GM21526 (cell line): ENCODE measurements around the gene DBH.
"Not testable (repeated sequence)": the region's sequence is repeated elsewhere in the genome, so short reads cannot be mapped to it uniquely, and the experiment has no call there.

Experiments used
- ATAC-seq: cut with Tn5 transposase; IDR thresholded peaks from one replicate; pipeline ENCODE4 v1.9.1; 2021; ENCODE audit warnings: moderate library complexity; ENCODE audit not compliant: unreplicated experiment, low FRiP score

DBH gene

GRCh38 chr9:133661846-133662540, 25.8 kb downstream of the DBH start:
- no peak for ATAC-seq

GRCh38 chr9:133664173-133665050, 28.2 kb downstream of the DBH start:
- no peak for ATAC-seq

- ATAC-seq, result no peak
Measured at GRCh38 chr9:133665096-133665495, 28.9 kb downstream of the DBH start.

GRCh38 chr9:133665535-133665934, 29.4 kb downstream of the DBH start:
- no peak for ATAC-seq

- no peak for ATAC-seq
Measured at GRCh38 chr9:133666387-133666786, 30.2 kb downstream of the DBH start.

- no peak for ATAC-seq
Measured at GRCh38 chr9:133666845-133667244, 30.7 kb downstream of the DBH start.

GRCh38 chr9:133667759-133668450, 31.7 kb downstream of the DBH start:
- ATAC-seq, result no peak

GRCh38 chr9:133669182-133669801, 33.1 kb downstream of the DBH start:
- ATAC-seq, result no peak

- no peak for ATAC-seq
Measured at GRCh38 chr9:133670466-133670865, 34.3 kb downstream of the DBH start.

- ATAC-seq, result no peak
Measured at GRCh38 chr9:133671371-133671770, 35.2 kb downstream of the DBH start.

GRCh38 chr9:133672503-133673257, 36.5 kb downstream of the DBH start:
- ATAC-seq, result no peak

GRCh38 chr9:133673258-133673655, 37.1 kb downstream of the DBH start:
- no peak for ATAC-seq

GRCh38 chr9:133674091-133674490, 37.9 kb downstream of the DBH start:
- ATAC-seq, result no peak

- ATAC-seq, result not testable (repeated sequence)
Measured at GRCh38 chr9:133675796-133676195, 39.6 kb downstream of the DBH start.

GRCh38 chr9:133676450-133676849, 40.3 kb downstream of the DBH start:
- no peak for ATAC-seq

- ATAC-seq, result no peak
Measured at GRCh38 chr9:133677126-133678010, 41.2 kb downstream of the DBH start.

- no peak for ATAC-seq
Measured at GRCh38 chr9:133679056-133679455, 42.9 kb downstream of the DBH start.

- ATAC-seq, result no peak
Measured at GRCh38 chr9:133679466-133680061, 43.4 kb downstream of the DBH start.
